HG02623 (cell line): Measurements from ENCODE around the gene EI24.
A peak's percentile ranks its signal among the peaks of the same experiment; 100 is the strongest.

Source experiments
- ATAC-seq: cut with Tn5 transposase; IDR thresholded peaks from one replicate; pipeline ENCODE4 v1.9.1; 2021; ENCODE audit warnings: moderate library complexity; ENCODE audit not compliant: unreplicated experiment

The EI24 gene

GRCh38 chr11:125578783-125579182 lies 9.5 kb downstream of the EI24 start:
- ATAC-seq = no peak

- ATAC-seq = no peak
Observed at GRCh38 chr11:125579811-125580210, 10.5 kb downstream of the EI24 start.

- no peak for ATAC-seq
Observed at GRCh38 chr11:125583496-125583895, 14.2 kb downstream of the EI24 start.

- ATAC-seq = no peak
Observed at GRCh38 chr11:125585487-125585886, 16.2 kb downstream of the EI24 start.

- ATAC-seq = no peak
Observed at GRCh38 chr11:125586623-125587022, 17.3 kb downstream of the EI24 start.

- ATAC-seq = no peak
Observed at GRCh38 chr11:125587480-125587879, 18.2 kb downstream of the EI24 start.

- ATAC-seq = no peak
Observed at GRCh38 chr11:125588505-125588904, 19.2 kb downstream of the EI24 start.

GRCh38 chr11:125591649-125592304 lies 22.5 kb downstream of the EI24 start:
- ATAC-seq = peak; percentile 6

GRCh38 chr11:125592305-125593113 lies 23.2 kb downstream of the EI24 start, which contains the start of gene STT3A:
Gene STT3A, plus strand, starts transcription at chr11:125592852. Its CDS starts 3,064 bp downstream, at chr11:125595916.
- ATAC-seq = peak; percentile 98

GRCh38 chr11:125593114-125593820 lies 24.0 kb downstream of the EI24 start:
- ATAC-seq = no peak

- ATAC-seq = no peak
Observed at GRCh38 chr11:125594958-125595357, 25.7 kb downstream of the EI24 start.

- ATAC-seq = no peak
Observed at GRCh38 chr11:125600663-125601062, 31.4 kb downstream of the EI24 start.

GRCh38 chr11:125603207-125603606 lies 33.9 kb downstream of the EI24 start:
- no peak for ATAC-seq

GRCh38 chr11:125605417-125605816 lies 36.1 kb downstream of the EI24 start:
- ATAC-seq = no peak

- ATAC-seq = no peak
Observed at GRCh38 chr11:125609545-125609944, 40.3 kb downstream of the EI24 start.

GRCh38 chr11:125618383-125618782 lies 49.1 kb downstream of the EI24 start:
- ATAC-seq = no peak

GRCh38 chr11:125621995-125622394 lies 52.7 kb downstream of the EI24 start:
- ATAC-seq = no peak

- ATAC-seq = no peak
Observed at GRCh38 chr11:125623064-125623463, 53.8 kb downstream of the EI24 start.

- no peak for ATAC-seq
Observed at GRCh38 chr11:125624756-125625213, 55.5 kb downstream of the EI24 start, which contains the start of gene CHEK1. Gene CHEK1, plus strand, starts transcription at chr11:125625163. Its CDS starts 1,606 bp downstream, at chr11:125626769.

- ATAC-seq = no peak
Observed at GRCh38 chr11:125625225-125625629, 56.0 kb downstream of the EI24 start.

- ATAC-seq = peak; percentile 86
Observed at GRCh38 chr11:125625630-125626287, 56.5 kb downstream of the EI24 start.
